Progenitor cell of endocrine pancreas (in vitro differentiated cells): ENCODE results near the gene TRAPPC13. TPM values are rescaled to one million over a fixed set of nuclear protein-coding genes. Genes with fewer than 3 reads are reported as not detected.
A peak's percentile ranks its signal among the peaks of the same experiment; 100 is the strongest.
"Not testable (repeated sequence)": the region's sequence is repeated elsewhere in the genome, so short reads cannot be mapped to it uniquely, and the experiment has no call there.

Source experiments
- DNase-seq: peaks from one replicate; pipeline ENCODE4 v3.0.0; 2021; ENCODE audit warnings: low spot score; ENCODE audit not compliant: unreplicated experiment
- H3K27ac Mint-ChIP-seq: 2 replicates; pipeline ENCODE4 v1.8.0; 2021; ENCODE audit warnings: mild to moderate bottlenecking, moderate library complexity, mixed read lengths
- H3K27me3 Mint-ChIP-seq: 2 replicates; pipeline ENCODE4 v1.8.0; 2021; ENCODE audit warnings: mixed read lengths
- H3K36me3 Mint-ChIP-seq: 2 replicates; pipeline ENCODE4 v1.8.0; 2022; ENCODE audit warnings: mixed read lengths; ENCODE audit not compliant: insufficient read depth
- H3K4me1 Mint-ChIP-seq: 2 replicates; pipeline ENCODE4 v1.8.0; 2021; ENCODE audit warnings: low read depth, mixed read lengths
- H3K4me3 Mint-ChIP-seq: 2 replicates; pipeline ENCODE4 v1.8.0; 2021; ENCODE audit warnings: low read depth, mild to moderate bottlenecking, moderate library complexity, mixed read lengths
- H3K9me3 Mint-ChIP-seq: 2 replicates; pipeline ENCODE4 v1.8.0; 2021; ENCODE audit warnings: low read depth, mixed read lengths
- total RNA-seq: library from RNA; stranded (reverse); gene quantifications from 2 replicates; pipeline ENCODE4 v1.2.1, GENCODE V29; 2021
- TF ChIP-seq, protein P1 (sequence below): fragments of 200-600 bp; sonication (generic); IDR thresholded peaks from one replicate; pipeline ENCODE4 v1.5.0; 2021; ENCODE audit warnings: antibody characterized with exemption, mild to moderate bottlenecking; ENCODE audit not compliant: unreplicated experiment

The TRAPPC13 gene
- total RNA-seq, 1 donor from 2014 or later: 22.8 TPM

DNA sequence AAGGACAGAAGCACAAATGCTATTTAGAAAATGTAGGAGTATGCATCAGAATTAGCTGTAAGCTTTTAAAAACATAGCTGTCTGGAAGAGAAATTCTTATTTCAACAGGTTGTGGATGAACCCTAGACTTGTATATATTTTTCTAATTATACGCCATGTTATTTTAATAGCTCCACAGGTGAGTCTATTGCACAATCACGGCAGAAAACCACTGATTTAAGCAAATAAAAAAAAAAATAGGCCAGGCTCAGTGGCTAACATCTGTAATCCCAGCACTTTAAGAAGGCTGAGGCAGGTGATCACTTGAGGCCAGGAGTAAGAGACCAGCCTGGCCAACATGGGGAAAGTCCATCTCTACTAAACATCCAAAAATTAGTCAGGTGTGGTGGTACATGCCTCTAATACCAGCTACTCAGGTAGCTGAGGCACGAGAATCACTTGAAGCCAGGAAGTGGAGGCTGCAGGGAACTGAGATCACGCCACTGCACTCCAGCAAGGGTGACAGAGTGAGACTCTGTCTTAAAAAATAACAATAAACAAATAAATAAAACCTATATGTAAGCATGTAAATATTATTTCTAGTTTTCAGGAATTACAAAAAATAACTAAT is 12.4 kb upstream of the TRAPPC13 start:
- peak overlapping the region; percentile 52 for H3K4me3 Mint-ChIP-seq
- H3K36me3 Mint-ChIP-seq: peaks cover 21% of the 10 kb centered on the region
- no peaks in the 10 kb centered on the region for H3K27me3 Mint-ChIP-seq
- TF ChIP-seq, protein P1, sequence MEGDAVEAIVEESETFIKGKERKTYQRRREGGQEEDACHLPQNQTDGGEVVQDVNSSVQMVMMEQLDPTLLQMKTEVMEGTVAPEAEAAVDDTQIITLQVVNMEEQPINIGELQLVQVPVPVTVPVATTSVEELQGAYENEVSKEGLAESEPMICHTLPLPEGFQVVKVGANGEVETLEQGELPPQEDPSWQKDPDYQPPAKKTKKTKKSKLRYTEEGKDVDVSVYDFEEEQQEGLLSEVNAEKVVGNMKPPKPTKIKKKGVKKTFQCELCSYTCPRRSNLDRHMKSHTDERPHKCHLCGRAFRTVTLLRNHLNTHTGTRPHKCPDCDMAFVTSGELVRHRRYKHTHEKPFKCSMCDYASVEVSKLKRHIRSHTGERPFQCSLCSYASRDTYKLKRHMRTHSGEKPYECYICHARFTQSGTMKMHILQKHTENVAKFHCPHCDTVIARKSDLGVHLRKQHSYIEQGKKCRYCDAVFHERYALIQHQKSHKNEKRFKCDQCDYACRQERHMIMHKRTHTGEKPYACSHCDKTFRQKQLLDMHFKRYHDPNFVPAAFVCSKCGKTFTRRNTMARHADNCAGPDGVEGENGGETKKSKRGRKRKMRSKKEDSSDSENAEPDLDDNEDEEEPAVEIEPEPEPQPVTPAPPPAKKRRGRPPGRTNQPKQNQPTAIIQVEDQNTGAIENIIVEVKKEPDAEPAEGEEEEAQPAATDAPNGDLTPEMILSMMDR: no peak
- DNase-seq: no peak
- no peaks in the 10 kb centered on the region for H3K9me3 Mint-ChIP-seq
- peak overlapping the region; percentile 95 for H3K27ac Mint-ChIP-seq
- peaks cover 19% of the 10 kb centered on the region for H3K4me1 Mint-ChIP-seq

DNA sequence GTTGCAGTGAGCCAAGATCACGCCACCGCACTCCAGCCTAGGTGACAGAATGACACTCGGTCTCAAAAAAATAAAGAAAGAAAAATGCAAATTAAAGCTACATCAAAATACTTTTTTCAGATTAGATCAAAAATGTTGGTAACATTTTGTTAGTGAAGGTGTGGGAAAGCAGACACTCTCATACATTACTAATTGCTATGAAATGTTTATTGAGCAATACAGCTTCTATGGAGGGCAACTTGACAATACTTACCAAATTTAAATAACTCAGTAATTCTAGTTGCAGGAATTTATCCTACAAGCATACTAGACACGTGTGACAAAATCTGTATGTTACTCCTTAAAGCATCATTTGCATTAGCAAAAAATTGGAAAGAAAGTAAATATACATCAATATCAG is 4.8 kb upstream of the TRAPPC13 start:
- Mint-ChIP-seq H3K27ac (no peak overlapping the region), H3K36me3 (peaks cover 7% of the 10 kb centered on the region), H3K4me1 (peaks cover 11% of the 10 kb centered on the region), H3K9me3 (no peaks in the 10 kb centered on the region), H3K27me3 (no peaks in the 10 kb centered on the region), H3K4me3 (no peak overlapping the region)
- TF ChIP-seq, protein P1: no peak
- no peak for DNase-seq

DNA sequence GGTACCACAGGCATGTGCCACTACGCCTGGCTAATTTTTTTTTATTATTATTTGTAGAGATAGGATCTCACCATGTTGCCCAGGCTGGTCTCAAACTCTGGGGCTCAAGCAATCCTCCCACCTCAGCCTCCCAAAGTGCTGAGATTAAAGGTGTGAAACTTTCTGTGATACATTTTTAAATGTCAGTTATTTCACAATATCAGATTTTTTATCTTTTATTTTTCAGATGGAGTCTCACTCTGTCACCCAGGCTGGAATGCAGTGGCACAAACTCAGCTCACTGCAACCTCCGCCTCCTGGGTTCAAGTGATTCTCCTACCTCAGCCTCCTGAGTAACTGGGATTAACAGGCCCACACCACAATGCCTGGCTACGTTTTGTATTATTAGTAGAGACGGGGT is 2.9 kb upstream of the TRAPPC13 start:
- not testable (repeated sequence) for H3K27me3 Mint-ChIP-seq, H3K9me3 Mint-ChIP-seq, H3K36me3 Mint-ChIP-seq, H3K27ac Mint-ChIP-seq, DNase-seq
- H3K4me1 Mint-ChIP-seq: peaks cover 21% of the 10 kb centered on the region
- peak overlapping the region; percentile 41 for H3K4me3 Mint-ChIP-seq

DNA sequence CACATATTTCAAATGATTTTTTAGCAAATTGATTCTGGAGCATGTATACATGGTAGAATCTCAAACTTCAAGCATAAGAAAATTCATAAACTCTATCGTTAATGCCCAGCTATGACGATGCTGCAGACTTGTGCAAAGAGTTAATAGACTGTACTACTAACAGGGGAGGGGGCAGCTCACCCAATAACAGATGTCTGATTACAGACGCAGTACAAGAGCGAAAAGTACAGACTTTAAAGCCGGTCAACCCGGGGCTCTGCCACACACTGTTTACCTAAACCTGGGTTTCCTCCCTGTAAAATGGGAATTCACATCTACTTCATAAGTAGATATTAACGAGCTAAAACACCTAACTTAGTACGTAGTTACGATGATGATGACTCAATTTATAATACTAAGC is 1.3 kb upstream of the TRAPPC13 start:
- Mint-ChIP-seq H3K4me1 (peaks cover 24% of the 10 kb centered on the region), H3K9me3 (no peaks in the 10 kb centered on the region), H3K4me3 (peak overlapping the region; percentile 99), H3K36me3 (peaks cover 2% of the 10 kb centered on the region), H3K27ac (peak overlapping the region; percentile 98), H3K27me3 (no peaks in the 10 kb centered on the region)
- TF ChIP-seq, protein P1: no peak
- no peak for DNase-seq

DNA sequence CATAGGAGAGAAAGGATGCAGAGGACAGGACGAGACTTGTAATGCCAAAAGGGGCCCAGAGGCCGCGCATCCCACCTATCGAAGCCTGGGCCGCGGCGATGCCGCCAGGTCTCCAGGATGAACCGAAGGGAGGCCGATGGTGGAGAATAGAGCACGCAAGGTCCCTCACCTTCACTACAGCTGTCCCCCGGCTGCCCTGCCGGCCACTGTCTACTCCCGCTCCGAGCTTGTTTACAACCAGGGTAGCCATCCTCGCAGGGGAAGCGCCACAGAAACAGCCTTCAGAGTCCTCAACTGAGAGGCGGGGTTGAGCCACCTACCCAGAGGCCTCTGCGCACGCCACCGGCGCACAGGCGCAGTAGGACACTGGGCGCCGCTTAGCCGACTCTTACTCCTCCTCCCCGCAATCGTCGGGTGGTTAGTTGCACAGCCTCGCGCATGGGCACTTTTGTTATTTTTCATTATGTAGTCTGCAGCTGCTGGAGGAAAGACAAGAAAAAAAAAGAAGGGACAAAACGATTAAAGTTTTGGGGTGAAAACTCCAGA is 729 bp upstream of the TRAPPC13 start, which contains the start of gene TRIM23:
Gene TRIM23, minus strand, starts transcription at position 309 of the 546 bp plus-strand sequence. Its CDS starts 59 bp downstream, at position 250.
- H3K27me3 Mint-ChIP-seq: no peaks in the 10 kb centered on the region
- H3K9me3 Mint-ChIP-seq: no peaks in the 10 kb centered on the region
- TF ChIP-seq, protein P1: peak; percentile 23
- H3K27ac Mint-ChIP-seq: peak within 1 kb of the TSS; percentile 98
- peaks cover 24% of the 10 kb centered on the region for H3K4me1 Mint-ChIP-seq
- peak; percentile 71 for DNase-seq
- peaks cover 2% of the 10 kb centered on the region for H3K36me3 Mint-ChIP-seq
- peak within 1 kb of the TSS; percentile 99 for H3K4me3 Mint-ChIP-seq

DNA sequence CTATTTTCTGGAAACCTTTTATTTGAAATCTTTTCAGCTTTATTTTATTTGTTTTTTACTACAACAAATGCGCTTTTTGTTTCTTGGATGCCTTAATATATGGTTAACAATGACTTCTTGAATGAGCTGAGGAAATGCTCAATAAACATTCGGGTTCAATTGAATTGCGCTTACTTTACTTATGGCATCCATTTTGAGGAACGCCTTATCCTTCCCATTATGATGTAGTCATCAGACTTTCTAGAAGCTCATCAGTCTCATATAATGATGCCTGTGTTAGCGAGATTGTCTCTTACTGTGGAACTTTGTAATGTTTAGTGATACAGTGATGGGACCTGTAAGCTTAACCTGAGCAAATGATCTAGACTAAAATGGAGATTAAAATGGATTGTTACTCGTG is 916 bp downstream of the TRAPPC13 start:
- Mint-ChIP-seq H3K27ac (peak overlapping the region; percentile 91), H3K36me3 (peaks cover 5% of the 10 kb centered on the region), H3K27me3 (no peaks in the 10 kb centered on the region), H3K4me3 (peak overlapping the region; percentile 99), H3K4me1 (peaks cover 24% of the 10 kb centered on the region), H3K9me3 (no peaks in the 10 kb centered on the region)
- TF ChIP-seq, protein P1: no peak
- DNase-seq: no peak
